Adrenal gland (tissue), 12 donors: Measurements from ENCODE around the gene AIF1L. TPM values are rescaled to one million over a fixed set of nuclear protein-coding genes. Genes with fewer than 3 reads are reported as not detected.

Experiments used
- DNase-seq, 7 donors: peaks; one replicate each; pipeline ENCODE4 v3.0.0-alpha.2; 2019 to 2020
- H3K27ac ChIP-seq, 5 donors: fragments of 200-600 bp; sonication (generic) in 4 of 5; 1 replicate in 3 of 5; 2 replicates in 2 of 5; pipeline versions ENCODE4 v1.5.1 to v1.8.0; 2016 to 2020; ENCODE audit warnings: mild to moderate bottlenecking in 1 of 5
- H3K27me3 ChIP-seq: fragments of 200-600 bp; 2 replicates; pipeline ENCODE4 v1.8.0; 2021
- H3K36me3 ChIP-seq, 2 donors: fragments of 200-600 bp; replicated peaks in 1 of 2; 1 replicate in 1 of 2; 2 replicates in 1 of 2; pipeline versions ENCODE4 v1.5.1 to v1.8.0; 2018 to 2022
- H3K4me1 ChIP-seq, 2 donors: fragments of 200-600 bp; replicated peaks in 1 of 2; 1 replicate in 1 of 2; 2 replicates in 1 of 2; pipeline versions ENCODE4 v1.5.1 to v1.8.0; 2018 to 2021
- H3K4me3 ChIP-seq, 4 donors: fragments of 200-600 bp; sonication (generic) in 3 of 4; one replicate each; pipeline ENCODE4 v1.5.1; 2016 to 2018
- H3K9me3 ChIP-seq, 3 donors: fragments of 200-600 bp; sonication (generic) in 1 of 3; replicated peaks in 1 of 3; 1 replicate in 2 of 3; 2 replicates in 1 of 3; pipeline versions ENCODE4 v1.5.1 to v1.8.0; 2016 to 2021
- CTCF ChIP-seq, 6 experiments: fragments of 450-650 bp in 4 of 6; fragments of 200-600 bp in 2 of 6; sonication (generic) in 1 of 6; IDR thresholded peaks; 1 replicate in 5 of 6; 2 replicates in 1 of 6; pipeline versions ENCODE4 v1.5.1 to v1.8.0; 2016 to 2021; ENCODE audit warnings: antibody characterized with exemption in 6 of 6, mild to moderate bottlenecking in 2 of 6, moderate library complexity in 1 of 6
- POLR2A ChIP-seq, 2 donors: fragments of 450-650 bp; IDR thresholded peaks; one replicate each; pipeline ENCODE4 v1.6.1; 2017; ENCODE audit warnings: antibody characterized with exemption in 2 of 2, mild to moderate bottlenecking in 2 of 2, moderate library complexity in 1 of 2
- WGBS, 4 donors: extraction: QIAGEN DNeasy Blood & Tissue Kit in 2 of 4; methylation state at CpG; one replicate each; pipeline versions ENCODE4 v1.1.5 to v1.1.7; 2013 to 2017; 5-methylcytosine and 5-hydroxymethylcytosine counted together
- intact Hi-C, 2 donors: fragments of 100-400 bp; cut with DNase I; formaldehyde crosslinking; loops; one replicate each; pipeline versions ENCODE4 v1.14.1 to v1.15.0; 2022 to 2023
- polyA plus RNA-seq, 3 donors: library from polyadenylated mRNA; stranded (reverse); fragments of 200-250 nt in 2 of 3; fragments of 350-450 nt in 1 of 3; fragmentation: Illumina TruSeq in 1 of 3; extraction: RNeasy Lipid Tissue Mini Kit (QIAGEN cat#74804) in 1 of 3; gene quantifications; one replicate each; pipeline ENCODE4 v1.2.3, GENCODE V29; 2013 to 2014
- total RNA-seq, 9 donors: library from RNA; depleted of rRNA in 4 of 9; stranded (reverse); fragments of >200 nt in 4 of 9; fragments of 120-200 nt in 1 of 9; fragmentation: NEBNext Ultra II Directional in 1 of 9; extraction: Animal tissue kit (Norgen Biotek cat#: 25700) in 1 of 9; gene quantifications; one replicate each; pipeline versions ENCODE4 v1.1.0 to v1.2.4, GENCODE V29; 2013 to 2023
- donor health status: healthy with polysubstance abuse.
- donor health status: Bipolar disorder and iron deficiency.
- donor health status: DM: yes; HTN: yes; CAD: no.
- donor health status: DM: no; HTN: no; CAD: no.
- donor health status: DM: no; HTN: no; CAD: no.
- donor health status: DM: yes; HTN: yes; CAD: no.

Gene AIF1L
- total and polyA plus RNA-seq, 12 donors, result 2.1 to 19.2 (median 5.7) TPM

- H3K4me1 ChIP-seq, result peaks cover 7 to 14% of the 10 kb centered on the region in 2 donors
These were observed 7.8 kb downstream of the AIF1L start for GRCh38 chr9:131104016-131104740.

DNA sequence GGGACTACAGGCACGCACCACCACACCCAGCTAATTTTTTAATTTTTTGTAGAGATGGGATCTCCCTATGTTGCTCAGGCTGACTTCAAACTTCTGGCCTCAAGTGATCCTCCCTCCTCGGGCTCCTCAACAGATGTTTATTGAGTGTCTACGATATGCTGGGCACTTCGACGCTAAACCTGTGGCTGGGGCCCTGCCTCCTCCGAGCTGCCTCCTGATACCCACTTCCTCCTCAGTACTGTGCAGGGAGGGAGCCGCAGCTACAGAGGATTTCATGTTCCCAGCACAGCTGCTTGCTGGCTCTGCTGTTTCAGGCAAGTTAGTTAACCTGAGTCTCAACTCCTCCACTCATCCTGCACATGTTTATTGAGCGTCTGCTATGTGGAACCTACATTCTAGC is 9.6 kb downstream of the AIF1L start:
- WGBS, 4 donors, result 81 to 92% (median 86%) methylated on average over 8 of the region's 8 CpGs
- Histone ChIP-seq H3K27me3 (no peaks in the 10 kb centered on the region), H3K27ac (no peak overlapping the region)

More at GRCh38 chr9:131104016-131104740, 7.8 kb downstream of the AIF1L start:
- H3K36me3 ChIP-seq, result no peaks in the 10 kb centered on the region
- intact Hi-C loops, result no loop called here
- no peaks in the 10 kb centered on the region for H3K27me3 ChIP-seq
- WGBS, 4 donors, result 73 to 85% (median 84%) methylated on average over 5 of the region's 5 CpGs
- no peak for DNase-seq
- H3K27ac ChIP-seq, result no peak overlapping the region
- no peak for TF ChIP-seq POLR2A (IDR thresholded peaks at IDR 0.05)
- no peak for TF ChIP-seq CTCF (IDR thresholded peaks at IDR 0.05)
- no peaks in the 10 kb centered on the region for H3K9me3 ChIP-seq
- no peak overlapping the region for H3K4me3 ChIP-seq

GRCh38 chr9:131107760-131108159 is 11.4 kb downstream of the AIF1L start:
- Histone ChIP-seq H3K4me3 (no peak overlapping the region), H3K9me3 (no peaks in the 10 kb centered on the region), H3K27ac (no peak overlapping the region), H3K27me3 (no peaks in the 10 kb centered on the region), H3K36me3 (no peaks in the 10 kb centered on the region), H3K4me1 (peaks cover 1 to 3% of the 10 kb centered on the region in 2 donors)
- TF ChIP-seq CTCF (IDR thresholded peaks at IDR 0.05) (no peak), POLR2A (IDR thresholded peaks at IDR 0.05) (no peak)
- WGBS, 4 donors, result 57 to 78% (median 71%) methylated on average over 5 to 8 of the region's 8 CpGs
- DNase-seq, result no peak
- intact Hi-C loops, result no loop called here

More for the DNA sequence above, 9.6 kb downstream of the AIF1L start:
- Histone ChIP-seq H3K9me3 (no peaks in the 10 kb centered on the region), H3K36me3 (no peaks in the 10 kb centered on the region), H3K4me3 (no peak overlapping the region), H3K4me1 (peaks cover 7 to 14% of the 10 kb centered on the region in 2 donors)
- TF ChIP-seq CTCF (IDR thresholded peaks at IDR 0.05) (no peak), POLR2A (IDR thresholded peaks at IDR 0.05) (no peak)
- no peak for DNase-seq
- intact Hi-C loops, result no loop called here

GRCh38 chr9:131111186-131111853 is 15.0 kb downstream of the AIF1L start:
- DNase-seq, result peak in 1 of 7 donors; percentile 1
- intact Hi-C loops, result no loop called here
- Histone ChIP-seq H3K36me3 (no peaks in the 10 kb centered on the region), H3K4me3 (no peak overlapping the region), H3K27ac (no peak overlapping the region), H3K9me3 (no peaks in the 10 kb centered on the region), H3K27me3 (no peaks in the 10 kb centered on the region), H3K4me1 (no peaks in the 10 kb centered on the region)
- WGBS, 4 donors, result 55 to 82% (median 64%) methylated on average over 5 to 10 of the region's 10 CpGs
- TF ChIP-seq POLR2A (IDR thresholded peaks at IDR 0.05), result no peak
- no peak for TF ChIP-seq CTCF (IDR thresholded peaks at IDR 0.05)
